ENCODE results near the gene ZFP37.
"Not testable (repeated sequence)": the region's sequence is repeated elsewhere in the genome, so short reads cannot be mapped to it uniquely, and the experiment has no call there.

The ZFP37 gene

GRCh38 chr9:113056191-113057106, at the start of gene ZFP37:
Gene ZFP37, minus strand, starts transcription at chr9:113056724. Its CDS starts 36 bp downstream, at chr9:113056688.
- DNase-seq: peak; percentile 79 to 84

DNA sequence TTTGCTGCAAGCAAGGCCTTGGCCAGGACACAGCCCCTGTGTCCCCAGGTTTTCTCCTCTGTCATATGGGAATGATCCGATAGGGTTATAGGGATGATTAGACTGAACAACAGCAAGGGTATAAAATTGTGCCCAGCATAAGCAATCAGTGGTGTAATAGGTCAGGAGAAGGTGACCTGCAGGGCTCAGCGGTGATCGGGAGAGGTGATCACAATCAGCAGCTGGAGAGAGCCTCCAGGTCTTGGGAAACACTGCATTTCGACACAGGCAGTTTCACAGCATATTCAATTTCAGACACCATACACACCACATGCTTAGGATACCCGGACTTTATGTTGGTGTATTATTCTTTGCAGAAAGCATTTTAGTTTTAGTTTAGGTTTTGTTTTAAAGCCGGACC, 48.8 kb upstream of the ZFP37 start:
- DNase-seq: not testable (repeated sequence)

DNA sequence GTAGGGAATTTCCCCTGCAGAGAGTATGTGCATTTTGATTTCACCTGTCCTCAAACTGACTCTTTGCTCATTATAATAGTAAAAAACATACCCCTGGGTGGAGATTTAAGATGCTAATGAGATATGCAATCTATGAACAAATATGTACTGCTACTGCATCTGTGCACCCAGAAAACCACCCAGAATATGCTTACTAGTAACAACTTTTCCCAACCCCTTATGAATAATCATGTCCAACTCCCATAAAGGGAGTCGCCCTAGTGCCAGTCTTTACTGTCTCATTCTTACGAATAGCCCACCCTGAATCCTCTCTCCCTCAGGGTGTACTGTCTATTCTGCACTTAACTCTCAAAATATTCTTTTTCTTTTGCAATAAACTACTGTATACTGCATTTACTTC, 39.0 kb upstream of the ZFP37 start:
- no peak for DNase-seq

DNA sequence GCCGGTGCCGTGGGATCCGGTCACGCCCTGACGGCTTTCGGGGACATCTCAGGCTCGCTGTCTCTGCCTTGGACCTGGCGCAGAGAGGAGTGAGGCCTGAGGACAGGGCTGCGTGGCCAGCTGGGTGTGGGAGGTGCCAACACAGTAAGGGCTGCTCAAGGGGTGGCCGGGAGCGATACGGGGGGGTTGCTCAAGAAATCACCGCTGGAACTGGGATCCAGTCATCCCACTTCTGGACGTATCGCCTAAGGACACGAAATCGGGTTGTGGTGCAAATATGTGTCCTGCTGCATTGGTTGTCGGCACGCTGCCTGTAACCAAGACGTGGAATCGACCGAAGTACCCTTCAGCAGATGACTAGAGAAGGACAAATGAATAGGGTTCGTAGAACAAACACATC, 33.4 kb upstream of the ZFP37 start:
- DNase-seq: not testable (repeated sequence)

GRCh38 chr9:113089143-113089505, 32.6 kb upstream of the ZFP37 start:
- DNase-seq: not testable (repeated sequence)

DNA sequence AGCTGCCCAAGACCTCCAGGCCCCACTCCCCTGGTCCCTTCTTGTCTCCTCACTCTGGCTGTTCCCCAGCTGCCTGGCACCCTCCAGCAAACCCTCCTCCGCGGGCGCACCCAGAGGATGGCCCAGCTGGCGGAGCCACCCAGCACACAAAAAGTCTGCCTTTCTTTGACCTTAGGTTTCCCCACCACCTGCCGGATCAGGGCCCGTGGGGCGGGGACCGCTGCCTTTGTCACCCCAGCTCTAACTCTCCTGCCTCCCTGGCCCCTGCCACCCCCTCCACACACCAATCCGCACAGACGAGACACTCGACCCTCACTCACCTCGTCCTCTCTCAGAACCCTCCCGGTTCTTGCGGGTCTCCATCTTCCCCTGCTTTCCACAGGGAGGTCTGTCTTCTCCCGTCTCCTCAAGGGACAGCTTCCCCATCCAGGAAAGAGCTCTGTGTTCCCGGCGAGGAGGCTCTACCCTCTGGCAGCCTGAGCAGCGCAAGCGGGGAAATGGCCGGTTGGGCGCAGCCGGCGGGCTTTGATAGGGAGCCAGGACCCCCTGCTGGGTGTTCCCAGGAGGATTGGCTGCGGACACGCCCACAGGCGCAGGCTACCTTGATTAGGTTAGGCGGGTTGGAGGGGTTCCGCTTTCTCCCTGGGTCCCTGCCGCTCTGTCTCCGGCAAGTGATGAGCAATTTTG, 32.1 kb upstream of the ZFP37 start:
- not testable (repeated sequence) for DNase-seq

DNA sequence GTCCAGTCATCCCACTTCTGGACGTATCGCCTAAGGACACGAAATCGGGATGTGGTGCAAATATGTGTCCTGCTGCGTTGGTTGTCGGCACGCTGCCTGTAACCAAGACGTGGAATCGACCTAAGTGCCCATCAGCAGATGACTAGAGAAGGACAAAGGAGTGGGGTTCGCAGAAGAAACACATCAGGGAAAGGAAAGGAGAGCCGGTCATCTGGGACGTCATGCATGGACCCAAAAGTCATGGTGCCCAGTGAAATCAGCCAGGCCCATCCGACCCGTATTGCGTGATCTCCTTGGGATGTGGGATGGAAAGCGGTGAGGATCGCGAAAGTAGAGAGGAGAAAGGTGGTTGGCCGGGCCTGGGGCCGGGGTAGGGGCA, 6.4 kb upstream of the ZFP37 start:
- peak; percentile 23 to 36 for DNase-seq

DNA sequence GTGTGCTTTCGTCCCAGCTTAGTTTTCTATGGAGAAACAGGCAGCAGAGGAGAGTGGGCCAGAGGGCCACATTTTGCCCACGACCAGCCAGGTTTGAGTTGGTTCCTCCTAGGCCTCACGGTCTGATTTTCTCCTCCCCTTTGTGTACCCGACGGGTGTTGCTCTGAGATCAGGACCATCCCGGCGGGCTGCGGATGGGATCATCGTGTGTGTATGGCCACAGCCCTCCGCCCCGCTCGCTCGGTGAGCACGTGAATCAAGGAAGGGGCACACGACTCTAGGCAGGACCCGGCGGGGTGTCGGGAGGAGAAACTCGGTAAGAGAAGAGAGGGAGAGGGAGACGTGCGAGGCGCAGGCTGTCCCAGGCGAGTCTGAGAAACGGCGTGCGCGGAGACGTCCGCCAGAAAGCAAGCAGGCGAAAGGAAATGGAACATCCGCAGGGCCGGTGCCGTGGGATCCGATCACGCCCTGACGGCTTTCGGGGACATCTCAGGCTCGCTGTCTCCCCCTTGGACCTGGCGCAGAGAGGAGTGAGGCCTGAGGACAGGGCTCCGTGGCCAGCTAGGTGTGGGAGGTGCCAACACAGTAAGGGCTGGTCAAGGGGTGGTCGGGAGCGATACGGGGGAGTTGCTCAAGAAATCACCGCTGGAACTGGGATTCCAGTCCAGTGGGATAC, 5.9 kb upstream of the ZFP37 start:
- DNase-seq: peak; percentile 22 to 27

DNA sequence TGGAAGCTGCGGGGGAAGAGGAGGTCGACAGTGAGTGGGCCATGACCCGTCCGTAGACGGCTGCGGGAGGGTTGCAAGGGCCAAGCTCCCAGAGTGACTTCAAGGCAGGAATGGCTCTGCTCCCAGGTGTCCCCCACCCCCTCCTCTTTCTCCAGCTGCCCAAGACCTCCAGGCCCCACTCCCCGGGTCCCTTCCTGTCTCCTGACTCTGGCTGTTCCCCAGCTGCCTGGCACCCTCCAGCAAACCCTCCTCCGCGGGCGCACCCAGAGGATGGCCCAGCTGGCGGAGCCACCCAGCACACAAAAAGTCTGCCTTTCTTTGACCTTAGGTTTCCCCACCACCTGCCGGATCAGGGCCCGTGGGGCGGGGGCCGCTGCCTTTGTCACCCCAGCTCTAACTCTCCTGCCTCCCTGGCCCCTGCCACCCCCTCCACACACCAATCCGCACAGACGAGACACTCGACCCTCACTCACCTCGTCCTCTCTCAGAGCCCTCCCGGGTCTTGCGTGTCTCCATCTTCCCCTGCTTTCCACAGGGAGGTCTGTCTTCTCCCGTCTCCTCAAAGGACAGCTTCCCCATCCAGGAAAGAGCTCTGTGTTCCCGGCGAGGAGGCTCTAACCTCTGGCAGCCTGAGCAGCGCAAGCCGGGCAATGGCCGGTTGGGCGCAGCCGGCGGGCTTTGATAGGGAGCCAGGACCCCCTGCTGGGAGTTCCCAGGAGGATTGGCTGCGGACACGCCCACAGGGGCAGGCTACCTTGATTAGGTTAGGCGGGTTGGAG, 4.7 kb upstream of the ZFP37 start:
- DNase-seq: peak; percentile 38 to 44

GRCh38 chr9:113059581-113060284, 3.2 kb upstream of the ZFP37 start:
- DNase-seq: peak in 1 of 2 experiments; percentile 17

GRCh38 chr9:113057193-113057592, 669 bp upstream of the ZFP37 start:
- no peak for DNase-seq

DNA sequence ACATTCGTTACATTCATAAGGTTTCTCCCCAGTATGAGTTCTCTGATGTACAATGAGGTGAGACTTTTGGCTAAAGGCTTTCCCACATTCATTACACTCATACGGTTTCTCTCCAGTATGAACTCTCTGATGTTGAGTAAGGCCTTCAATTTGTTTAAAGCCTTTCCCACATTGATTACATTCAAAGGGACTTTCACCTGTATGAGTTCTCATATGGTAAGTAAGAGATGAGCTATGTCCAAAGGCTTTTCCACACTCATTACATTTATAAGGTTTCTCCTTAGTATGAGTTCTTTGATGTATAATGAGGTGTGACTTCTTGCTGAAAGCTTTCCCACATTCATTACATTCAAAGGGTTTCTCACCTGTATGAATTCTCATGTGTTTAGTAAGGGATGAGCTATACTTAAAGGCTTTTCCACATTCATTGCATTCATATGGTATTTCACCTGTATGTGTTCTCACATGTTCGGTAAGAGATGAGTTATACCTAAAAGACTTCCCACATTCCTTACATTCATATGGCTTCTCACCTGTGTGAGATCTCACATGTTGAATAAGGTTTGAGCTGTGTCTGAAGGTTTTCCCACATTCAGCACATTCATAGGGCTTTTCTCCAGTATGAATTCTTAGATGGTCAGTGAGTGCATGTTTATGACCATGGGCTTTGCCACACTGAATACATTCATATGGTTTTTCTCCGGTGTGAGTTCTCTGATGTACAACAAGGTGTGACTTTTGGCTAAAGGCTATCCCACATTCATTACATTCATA, 13.5 kb downstream of the ZFP37 start:
- no peak for DNase-seq

DNA sequence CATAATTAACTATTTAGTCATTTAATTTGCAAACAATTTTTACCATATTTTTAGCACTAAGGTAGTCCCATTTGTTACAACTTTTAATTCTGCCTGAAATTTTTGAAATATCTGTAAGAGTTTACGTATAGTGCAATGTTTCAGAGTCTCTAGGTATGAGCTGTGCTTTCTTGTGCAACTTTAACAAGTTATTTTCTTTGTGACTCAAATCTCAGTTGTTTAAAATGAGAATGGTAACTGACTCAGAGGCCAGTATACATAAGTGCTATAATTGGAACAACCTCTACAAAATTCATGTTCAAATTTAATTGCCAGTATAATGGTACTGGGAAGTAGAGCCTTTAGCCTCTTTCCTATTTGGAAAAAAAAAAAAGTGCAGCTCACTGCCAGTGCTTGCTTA, 30.3 kb downstream of the ZFP37 start:
- no peak for DNase-seq

DNA sequence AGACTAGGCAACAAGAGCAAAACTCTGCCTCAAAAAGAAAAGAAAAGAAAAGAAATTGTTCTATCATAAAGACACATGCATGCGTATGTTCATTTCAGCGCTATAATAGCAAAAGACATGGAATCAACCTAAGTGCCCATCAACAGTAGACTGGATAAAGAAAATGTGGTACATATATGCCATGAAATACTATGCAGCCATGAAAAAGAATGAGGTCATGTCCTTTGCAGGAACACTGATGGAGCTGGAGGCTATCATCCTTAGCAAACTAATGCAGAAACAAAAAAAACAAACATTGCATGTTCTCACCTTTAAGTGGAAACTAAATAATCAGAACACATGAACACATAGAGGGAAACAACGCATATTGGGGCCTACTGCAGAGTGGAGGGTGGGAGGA, 38.3 kb downstream of the ZFP37 start:
- no peak for DNase-seq

DNA sequence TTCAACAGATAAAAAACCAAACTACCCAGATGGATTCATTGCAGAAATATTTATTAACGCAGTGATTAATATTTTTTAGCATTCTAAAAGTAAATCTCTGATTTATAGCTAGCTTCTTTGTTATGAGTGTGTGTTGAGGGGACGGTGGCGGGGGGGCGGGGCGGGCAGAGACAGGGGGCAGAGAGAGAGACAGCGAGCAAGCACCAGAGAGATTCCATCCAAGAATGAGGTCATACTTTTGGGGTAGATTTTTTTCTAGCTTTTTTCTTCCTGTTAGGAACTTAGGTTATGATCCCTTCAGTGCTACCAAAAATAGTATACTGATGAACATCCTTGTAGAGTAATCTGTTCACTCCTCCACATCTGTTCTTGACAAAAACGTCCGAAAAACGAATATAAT, 44.0 kb downstream of the ZFP37 start:
- no peak for DNase-seq

DNA sequence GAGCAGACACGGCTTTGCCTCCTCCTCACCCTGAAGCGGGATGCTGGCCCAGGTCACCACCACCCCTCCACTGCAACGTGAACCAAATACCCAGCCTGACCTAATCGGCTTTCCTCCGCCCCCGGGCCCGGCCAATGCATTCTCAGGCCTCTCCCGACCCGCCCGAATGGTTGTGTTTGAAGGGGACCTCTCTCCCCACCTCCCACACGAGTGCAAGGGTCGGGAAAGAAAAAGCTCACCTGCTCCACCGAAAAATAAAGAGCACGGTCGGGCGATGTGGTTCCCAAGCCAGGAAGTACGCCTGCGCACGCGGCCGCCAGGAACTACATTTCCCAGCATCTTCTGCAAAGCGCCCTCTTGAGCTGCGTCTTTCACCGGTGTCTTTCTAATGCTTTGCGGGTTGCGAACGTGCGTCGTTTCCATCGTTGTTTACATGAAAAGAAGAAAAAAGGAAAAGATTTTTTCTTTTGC, 44.6 kb downstream of the ZFP37 start, which contains the start of gene ZNF883:
Gene ZNF883, minus strand, starts transcription at position 282 of the 471 bp plus-strand sequence.
- DNase-seq: peak; percentile 25 to 37

GRCh38 chr9:113005777-113006176, 50.7 kb downstream of the ZFP37 start:
- DNase-seq: no peak

- DNase-seq: no peak
Observed at GRCh38 chr9:112997236-112997941, 59.1 kb downstream of the ZFP37 start.

Measured in activated T-cell treated with anti-CD3 and anti-CD28 coated beads, Interleukin-2, amount 50 U/mL, for 48 hours (primary cell).